Loucy (cell line): ENCODE measurements around the gene GRM5.
"Not testable (repeated sequence)": the region's sequence is repeated elsewhere in the genome, so short reads cannot be mapped to it uniquely, and the experiment has no call there.

ENCODE experiments used
- H2AFZ ChIP-seq: fragments of 200-600 bp; sonication (generic); 2 replicates; pipeline ENCODE4 v1.6.0; 2016; ENCODE audit warnings: antibody characterized with exemption, mild to moderate bottlenecking, low read length, moderate library complexity
- H3F3A ChIP-seq: fragments of 200-600 bp; 2 replicates; pipeline ENCODE4 v1.6.0; 2016; ENCODE audit warnings: antibody characterized with exemption, low read depth, mild to moderate bottlenecking
- H3K27me3 ChIP-seq: fragments of 200-600 bp; sonication (generic); 2 replicates; pipeline ENCODE4 v1.6.1; 2014; ENCODE audit warnings: low read length, mild to moderate bottlenecking; ENCODE audit not compliant: insufficient read depth, poor library complexity, severe bottlenecking
- H3K36me3 ChIP-seq: fragments of 200-600 bp; sonication (generic); 2 replicates; pipeline ENCODE4 v1.6.1; 2016; ENCODE audit warnings: low read length; ENCODE audit not compliant: insufficient read depth
- H3K4me1 ChIP-seq: fragments of 200-600 bp; sonication (generic); 2 replicates; pipeline ENCODE4 v1.5.1; 2014; ENCODE audit warnings: low read length, mild to moderate bottlenecking; ENCODE audit not compliant: insufficient read depth, poor library complexity, severe bottlenecking
- H3K4me2 ChIP-seq: fragments of 200-600 bp; sonication (generic); 2 replicates; pipeline ENCODE4 v1.6.0; 2014; ENCODE audit warnings: antibody characterized with exemption, low read length, low read depth, mild to moderate bottlenecking; ENCODE audit not compliant: poor library complexity, severe bottlenecking
- H3K4me3 ChIP-seq: fragments of 200-600 bp; sonication (generic); 2 replicates; pipeline ENCODE4 v1.5.1; 2014; ENCODE audit warnings: low read length, mild to moderate bottlenecking, mixed read lengths; ENCODE audit not compliant: poor library complexity, severe bottlenecking
- H3K79me2 ChIP-seq: fragments of 200-600 bp; sonication (generic); 2 replicates; pipeline ENCODE4 v1.6.1; 2014; ENCODE audit warnings: low read length; ENCODE audit not compliant: insufficient read depth
- H3K9ac ChIP-seq: fragments of 200-600 bp; sonication (generic); 2 replicates; pipeline ENCODE4 v1.6.0; 2014; ENCODE audit warnings: mild to moderate bottlenecking, low read depth, low read length, moderate library complexity; ENCODE audit not compliant: poor library complexity, severe bottlenecking
- H3K9me2 ChIP-seq: fragments of 200-600 bp; sonication (generic); replicated peaks from 2 replicates; pipeline ENCODE4 v1.6.1; 2016; ENCODE audit warnings: low read depth, low read length, mixed read lengths
- H3K9me3 ChIP-seq: fragments of 200-600 bp; sonication (generic); 2 replicates; pipeline ENCODE4 v1.6.1; 2014; ENCODE audit warnings: mild to moderate bottlenecking, antibody characterized with exemption, low read length, low read depth; ENCODE audit not compliant: insufficient read depth
- H4K20me1 ChIP-seq: fragments of 200-600 bp; sonication (generic); 2 replicates; pipeline ENCODE4 v1.6.0; 2014; ENCODE audit warnings: antibody characterized with exemption, low read length, mild to moderate bottlenecking; ENCODE audit not compliant: insufficient read depth, poor library complexity, severe bottlenecking
- CTCF ChIP-seq: fragments of 200-600 bp; sonication (generic); conservative IDR thresholded peaks from 2 replicates; pipeline ENCODE4 v1.5.1; 2014; ENCODE audit warnings: mild to moderate bottlenecking, antibody characterized with exemption, low read length
- EZH2phosphoT487 ChIP-seq: fragments of 200-600 bp; IDR thresholded peaks from 2 replicates; pipeline ENCODE4 v1.6.1; 2018; ENCODE audit warnings: antibody characterized with exemption, mild to moderate bottlenecking, moderate library complexity, borderline replicate concordance

Gene GRM5

GRCh38 chr11:88979641-88980040 lies 86.1 kb downstream of the GRM5 start:
- no peaks in the 10 kb centered on the region for H3K9me3 ChIP-seq
- no peaks in the 10 kb centered on the region for H3K27me3 ChIP-seq
- no peak overlapping the region for H3K4me2 ChIP-seq
- no peaks in the 10 kb centered on the region for H3K36me3 ChIP-seq
- H3K4me3 ChIP-seq: no peak overlapping the region
- no peaks in the 10 kb centered on the region for H4K20me1 ChIP-seq
- H3K9ac ChIP-seq: no peak overlapping the region
- H3K4me1 ChIP-seq: no peaks in the 10 kb centered on the region
- H2AFZ ChIP-seq: no peak overlapping the region
- no peaks in the 10 kb centered on the region for H3K9me2 ChIP-seq
- no peaks in the 10 kb centered on the region for H3K79me2 ChIP-seq
- no peak for TF ChIP-seq EZH2phosphoT487
- TF ChIP-seq CTCF: no peak
- no peaks in the 10 kb centered on the region for H3F3A ChIP-seq

GRCh38 chr11:88978992-88979391 lies 86.8 kb downstream of the GRM5 start:
- H3K4me1 ChIP-seq, H3K9me3 ChIP-seq, H3K9ac ChIP-seq, H3K79me2 ChIP-seq, H3F3A ChIP-seq, H3K4me2 ChIP-seq, H3K4me3 ChIP-seq, H2AFZ ChIP-seq, H3K9me2 ChIP-seq, H3K36me3 ChIP-seq, H4K20me1 ChIP-seq, H3K27me3 ChIP-seq: not testable (repeated sequence)

- not testable (repeated sequence) for H3K9me3 ChIP-seq, H4K20me1 ChIP-seq, H3K4me2 ChIP-seq
These were observed 90.3 kb downstream of the GRM5 start for GRCh38 chr11:88975441-88975840.

GRCh38 chr11:88972210-88972609 lies 93.6 kb downstream of the GRM5 start:
- TF ChIP-seq CTCF (no peak), EZH2phosphoT487 (no peak)
- Histone ChIP-seq H3K36me3 (no peaks in the 10 kb centered on the region), H2AFZ (no peak overlapping the region), H3K4me2 (no peak overlapping the region), H3K9ac (no peak overlapping the region), H3K79me2 (no peaks in the 10 kb centered on the region), H3F3A (no peaks in the 10 kb centered on the region), H3K4me1 (no peaks in the 10 kb centered on the region), H3K9me2 (no peaks in the 10 kb centered on the region), H3K4me3 (no peak overlapping the region), H4K20me1 (no peaks in the 10 kb centered on the region), H3K9me3 (no peaks in the 10 kb centered on the region), H3K27me3 (no peaks in the 10 kb centered on the region)

More at GRCh38 chr11:88975441-88975840, 90.3 kb downstream of the GRM5 start:
- not testable (repeated sequence) for H3K9ac ChIP-seq, H3F3A ChIP-seq, H3K27me3 ChIP-seq, H3K4me1 ChIP-seq, H3K4me3 ChIP-seq, H3K9me2 ChIP-seq, H3K79me2 ChIP-seq, H3K36me3 ChIP-seq, H2AFZ ChIP-seq

GRCh38 chr11:88961621-88962020 lies 104.2 kb downstream of the GRM5 start:
- H3K36me3 ChIP-seq, H2AFZ ChIP-seq, H3K4me1 ChIP-seq, H3K79me2 ChIP-seq, H4K20me1 ChIP-seq, H3K27me3 ChIP-seq, H3K9ac ChIP-seq, H3K4me3 ChIP-seq, H3K4me2 ChIP-seq, H3F3A ChIP-seq, H3K9me2 ChIP-seq, H3K9me3 ChIP-seq: not testable (repeated sequence)

- H3F3A ChIP-seq, H3K9ac ChIP-seq, H3K36me3 ChIP-seq, H3K9me3 ChIP-seq, H3K4me1 ChIP-seq, H4K20me1 ChIP-seq, H3K4me3 ChIP-seq, H3K79me2 ChIP-seq, H3K27me3 ChIP-seq, H2AFZ ChIP-seq, H3K4me2 ChIP-seq, H3K9me2 ChIP-seq: not testable (repeated sequence)
These were observed 105.9 kb downstream of the GRM5 start for GRCh38 chr11:88959857-88960256.
